A549 (cell line): ENCODE data around the gene PHTF2. TPM values are rescaled to one million over a fixed set of nuclear protein-coding genes. Genes with fewer than 3 reads are reported as not detected.

ENCODE experiments used
- ATAC-seq, 2 experiments: fragments of 200-7000 bp in 1 of 2; fragments of >200 bp in 1 of 2; cut with Nextera tagmentation in 1 of 2; cut with Tn5 transposase in 1 of 2; 3 replicates each; pipeline versions ENCODE4 v1.8.0 to v1.9.1; 2018 to 2020; ENCODE audit warnings: mild to moderate bottlenecking in 1 of 2, moderate library complexity in 1 of 2
- CTCF ChIA-PET: fragments of 300-600 bp; sonication (Branson Sonifier 250); formaldehyde crosslinking; extraction: SDS; loops from one replicate; lab custom pipeline; 2021; ENCODE audit warnings: antibody characterized with exemption, inconsistent platforms; lab: Yijun Ruan, JAX
- POLR2A ChIA-PET: fragments of 350-600 bp; formaldehyde crosslinking; extraction: SDS; loops from one replicate; lab custom pipeline; 2021; ENCODE audit warnings: antibody characterized with exemption, inconsistent platforms; lab: Yijun Ruan, JAX
- DNase-seq, 2 experiments: peaks; one replicate each; pipeline versions ENCODE4 v3.0.0 to v3.0.0-alpha.2; 2011 to 2016; ENCODE audit warnings: low read depth in 1 of 2, low spot score in 1 of 2
- FAIRE-seq: peaks from 2 replicates; lab custom pipeline; 2011; peaks lifted over from hg19 to GRCh38; lab: Jason Lieb, UNC
- H3K27ac ChIP-seq, 2 experiments: fragments of >200 bp; sonication (Bioruptor Twin); formaldehyde crosslinking; 3 replicates each; pipeline ENCODE4 v1.5.1; 2016 to 2017
- H3K4me1 ChIP-seq: fragments of >200 bp; sonication (Bioruptor Twin); formaldehyde crosslinking; 3 replicates; pipeline ENCODE4 v1.6.1; 2016
- H3K4me2 ChIP-seq: fragments of >200 bp; sonication (Bioruptor Twin); formaldehyde crosslinking; 3 replicates; pipeline ENCODE4 v1.6.1; 2016
- H3K4me3 ChIP-seq: fragments of >200 bp; sonication (Bioruptor Twin); formaldehyde crosslinking; 3 replicates; pipeline ENCODE4 v1.5.1; 2016
- H3K9me3 ChIP-seq: fragments of >200 bp; sonication (Bioruptor Twin); formaldehyde crosslinking; 3 replicates; pipeline ENCODE4 v1.6.1; 2016
- ATOH8 ChIP-seq: fragments of 250-450 bp; sonication (Bioruptor Pico); IDR thresholded peaks from 2 replicates; pipeline ENCODE4 v1.5.0; 2020; ENCODE audit warnings: low read depth, mild to moderate bottlenecking, moderate library complexity
- BCL3 ChIP-seq: fragments of >200 bp; sonication (Bioruptor Twin); formaldehyde crosslinking; IDR thresholded peaks from 3 replicates; pipeline ENCODE4 v1.6.1; 2016
- CBX2 ChIP-seq: fragments of 200-600 bp; sonication (generic); IDR thresholded peaks from 2 replicates; pipeline ENCODE4 v1.6.1; 2016; ENCODE audit warnings: low read depth, mild to moderate bottlenecking, borderline replicate concordance
- CBX8 ChIP-seq: fragments of 200-600 bp; sonication (generic); IDR thresholded peaks from 2 replicates; pipeline ENCODE4 v1.6.1; 2016
- CHD2 ChIP-seq: fragments of 150-350 bp; IDR thresholded peaks from 2 replicates; pipeline ENCODE4 v1.6.1; 2014; ENCODE audit warnings: low read length; ENCODE audit not compliant: partially characterized antibody
- E2F6 ChIP-seq: IDR thresholded peaks from 2 replicates; pipeline ENCODE4 v1.6.1; 2012; ENCODE audit warnings: low read depth, borderline replicate concordance
- ESRRA ChIP-seq: fragments of 150-350 bp; IDR thresholded peaks from 2 replicates; pipeline ENCODE4 v1.6.1; 2014; ENCODE audit warnings: mild to moderate bottlenecking, low read length, borderline replicate concordance
- FOXS1 ChIP-seq: fragments of 250-450 bp; sonication (Bioruptor Pico); IDR thresholded peaks from 2 replicates; pipeline ENCODE4 v1.5.0; 2020; ENCODE audit warnings: mild to moderate bottlenecking, moderate library complexity
- GATA3 ChIP-seq: IDR thresholded peaks from 2 replicates; pipeline ENCODE4 v1.6.1; 2012; ENCODE audit warnings: borderline replicate concordance
- HES2 ChIP-seq: fragments of >200 bp; sonication (Bioruptor Twin); formaldehyde crosslinking; IDR thresholded peaks from 2 replicates; pipeline ENCODE4 v1.6.1; 2016
- HEYL ChIP-seq: fragments of 250-450 bp; sonication (Bioruptor Pico); IDR thresholded peaks from 2 replicates; pipeline ENCODE4 v1.8.0; 2021; ENCODE audit warnings: mild to moderate bottlenecking, moderate library complexity
- HOXA7 ChIP-seq: fragments of 250-450 bp; sonication (Bioruptor Pico); IDR thresholded peaks from 2 replicates; pipeline ENCODE4 v1.5.0; 2020; ENCODE audit warnings: mild to moderate bottlenecking, moderate library complexity
- JUNB ChIP-seq: fragments of >200 bp; sonication (Bioruptor Twin); formaldehyde crosslinking; IDR thresholded peaks from 2 replicates; pipeline ENCODE4 v1.6.1; 2016
- MAX ChIP-seq: IDR thresholded peaks from 2 replicates; pipeline ENCODE4 v1.6.1; 2012
- NFE2L2 ChIP-seq: fragments of 150-350 bp; conservative IDR thresholded peaks from 2 replicates; pipeline ENCODE4 v1.6.1; 2014; ENCODE audit warnings: low read length
- PBX3 ChIP-seq: IDR thresholded peaks from 2 replicates; pipeline ENCODE4 v1.6.1; 2012
- PHF8 ChIP-seq: fragments of 200-600 bp; sonication (generic); IDR thresholded peaks from 2 replicates; pipeline ENCODE4 v1.6.1; 2016; ENCODE audit warnings: low read depth, mild to moderate bottlenecking, antibody characterized with exemption, moderate library complexity, borderline replicate concordance
- POLR2AphosphoS2 ChIP-seq: conservative IDR thresholded peaks from 2 replicates; pipeline ENCODE4 v1.6.1; 2012; ENCODE audit warnings: low read length, improper control_type of control experiment, inconsistent platforms
- REST ChIP-seq: fragments of 200-600 bp; sonication (generic); IDR thresholded peaks from 2 replicates; pipeline ENCODE4 v1.6.1; 2016; ENCODE audit warnings: antibody characterized with exemption, mild to moderate bottlenecking, moderate library complexity
- SREBF2 ChIP-seq: fragments of 450-650 bp; IDR thresholded peaks from 2 replicates; pipeline ENCODE4 v1.6.1; 2014; ENCODE audit warnings: mild to moderate bottlenecking, moderate library complexity
- TFCP2L1 ChIP-seq: fragments of 250-450 bp; sonication (Bioruptor Pico); IDR thresholded peaks from 2 replicates; pipeline ENCODE4 v1.5.0; 2021; ENCODE audit warnings: mild to moderate bottlenecking
- ZNF302 ChIP-seq: fragments of 250-450 bp; sonication (Bioruptor Pico); IDR thresholded peaks from 2 replicates; pipeline ENCODE4 v1.9.0; 2021; ENCODE audit warnings: inconsistent platforms, mild to moderate bottlenecking, moderate library complexity
- ZSCAN20 ChIP-seq: fragments of 250-450 bp; sonication (Bioruptor Pico); IDR thresholded peaks from 2 replicates; pipeline ENCODE4 v1.8.0; 2022; ENCODE audit warnings: mild to moderate bottlenecking, moderate library complexity
- WGBS: methylation state at CpG from one replicate; pipeline ENCODE4 v1.1.6; 2017; ENCODE audit errors: missing lambda C conversion rate; 5-methylcytosine and 5-hydroxymethylcytosine counted together
- polyA plus RNA-seq, 4 experiments: library from polyadenylated mRNA; depleted of rRNA in 3 of 4; stranded (reverse); fragments of >200 nt; fragmentation: RNase III in 1 of 4; extraction: RNeasy Plus Mini Kit Qiagen cat#74134 plus additional on column Dnase treatment in 1 of 4; gene quantifications; 2 replicates in 3 of 4; 3 replicates in 1 of 4; pipeline ENCODE4 v1.2.3, GENCODE V29; 2011 to 2017

The PHTF2 gene
- polyA plus RNA-seq, 2 of the 4 experiments (the other 2 are of a cell fraction) = 14.5 to 41.6 TPM

GRCh38 chr7:77825131-77825530 lies 26.6 kb downstream of the PHTF2 start:
- H3K9me3 ChIP-seq = peaks cover 23% of the 10 kb centered on the region
- no peak overlapping the region for H3K27ac ChIP-seq
- ATAC-seq (no peak), FAIRE-seq (no peak), DNase-seq (no peak)
- H3K4me1 ChIP-seq = no peaks in the 10 kb centered on the region
- ChIA-PET CTCF (interaction anchor here (1.1 to 2.1 kb wide), 2 partner anchors 10 to 66 kb away, joined by 4 to 12 read pairs; no protein-coding TSS in a partner anchor), POLR2A (no interaction called here)
- no peak overlapping the region for H3K4me2 ChIP-seq
- TF ChIP-seq TFCP2L1 (CRISPR knock-in tag) (no peak), FOXS1 (CRISPR knock-in tag) (no peak)
- H3K4me3 ChIP-seq = no peak overlapping the region
- WGBS = 82% methylated on average over 3 of the region's 3 CpGs

- Histone ChIP-seq H3K4me3 (no peak overlapping the region), H3K27ac (no peak overlapping the region), H3K9me3 (peaks cover 12% of the 10 kb centered on the region), H3K4me2 (no peak overlapping the region), H3K4me1 (no peaks in the 10 kb centered on the region)
- CTCF ChIA-PET = interaction anchor here (2.1 kb wide), 1 partner anchor 8 kb away, joined by 12 read pairs; no protein-coding TSS in a partner anchor
- FAIRE-seq (no peak), ATAC-seq (no peak), DNase-seq (no peak)
- POLR2A ChIA-PET = no interaction called here
- 67% methylated on average over 2 of the region's 2 CpGs for WGBS
- TF ChIP-seq NFE2L2 (no peak), REST (peak; percentile 71), HOXA7 (no peak), ATOH8 (no peak), GATA3 (no peak), E2F6 (no peak), ZSCAN20 (CRISPR knock-in tag) (no peak)
Observed at GRCh38 chr7:77826300-77826699, 27.7 kb downstream of the PHTF2 start.

- FAIRE-seq (no peak), ATAC-seq (no peak), DNase-seq (no peak)
- WGBS = 57% methylated on average over 2 of the region's 2 CpGs
- H3K4me2 ChIP-seq = no peak overlapping the region
- ChIA-PET POLR2A (no interaction called here), CTCF (interaction anchor here (2.5 kb wide), 1 partner anchor 29 kb away, joined by 8 read pairs; the partner anchor contains the start of genes PHTF2 and TMEM60)
- H3K9me3 ChIP-seq = no peaks in the 10 kb centered on the region
- no peaks in the 10 kb centered on the region for H3K4me1 ChIP-seq
- no peak overlapping the region for H3K4me3 ChIP-seq
- H3K27ac ChIP-seq = no peak overlapping the region
- TF ChIP-seq PBX3 = no peak
- TF ChIP-seq SREBF2 = no peak
- no peak for TF ChIP-seq HOXA7
- no peak for TF ChIP-seq CBX8
- TF ChIP-seq HEYL (CRISPR knock-in tag) = no peak
- TF ChIP-seq GATA3 = no peak
- TF ChIP-seq PHF8 = no peak
- no peak for TF ChIP-seq ESRRA
- no peak for TF ChIP-seq JUNB
- no peak for TF ChIP-seq CBX2
- TF ChIP-seq ZNF302 = no peak
- no peak for TF ChIP-seq MAX
- TF ChIP-seq HES2 = no peak
- TF ChIP-seq POLR2AphosphoS2 = no peak
- TF ChIP-seq BCL3 = no peak
- TF ChIP-seq REST = no peak
- TF ChIP-seq CHD2 = no peak
Observed at GRCh38 chr7:77827999-77828398, 29.4 kb downstream of the PHTF2 start.
